GM12873 (cell line): ENCODE data around the gene ARHGEF28.

Source experiments
- CTCF ChIP-seq: IDR thresholded peaks from 2 replicates; pipeline ENCODE4 v1.5.1; 2012; ENCODE audit warnings: low read depth, mild to moderate bottlenecking, moderate library complexity, low read length, control low read depth; ENCODE audit not compliant: insufficient read depth; ENCODE audit errors: missing control alignments

ARHGEF28 gene

GRCh38 chr5:73883646-73884045 lies 257.6 kb downstream of the ARHGEF28 start:
- TF ChIP-seq CTCF: no peak

GRCh38 chr5:73887688-73888087 lies 261.7 kb downstream of the ARHGEF28 start:
- no peak for TF ChIP-seq CTCF

GRCh38 chr5:73890569-73890968 lies 264.6 kb downstream of the ARHGEF28 start:
- TF ChIP-seq CTCF: no peak

- TF ChIP-seq CTCF: no peak
These were observed 266.2 kb downstream of the ARHGEF28 start for GRCh38 chr5:73892218-73892617.

GRCh38 chr5:73892806-73893205 lies 266.8 kb downstream of the ARHGEF28 start:
- no peak for TF ChIP-seq CTCF

GRCh38 chr5:73893813-73894212 lies 267.8 kb downstream of the ARHGEF28 start:
- no peak for TF ChIP-seq CTCF

- TF ChIP-seq CTCF: no peak
These were observed 268.9 kb downstream of the ARHGEF28 start for GRCh38 chr5:73894860-73895259.

- TF ChIP-seq CTCF: no peak
These were observed 269.5 kb downstream of the ARHGEF28 start for GRCh38 chr5:73895471-73895870.
